ENCODE measurements around the gene PC. TPM values are rescaled to one million over a fixed set of nuclear protein-coding genes. Genes with fewer than 3 reads are reported as not detected.

The PC gene
- total RNA-seq, 1 experiment from 2014 or later = 39.1 TPM

- intact Hi-C loops (cut with micrococcal nuclease; ENCODE audit: unreplicated experiment) = no loop called here
- ChIA-PET CTCF (no interaction called here), POLR2A (ENCODE audit: low non-redundant PET) (no interaction called here)
- Histone ChIP-seq H3K27ac (ENCODE audit: low read depth, low read length, poor library complexity, severe bottlenecking) (no peak overlapping the region), H3K27me3 (replicated peaks; ENCODE audit: insufficient read depth, low read depth, low read length, poor library complexity) (no peaks in the 10 kb centered on the region), H3K9me3 (ENCODE audit: low read depth, low read length, poor library complexity, severe bottlenecking) (no peaks in the 10 kb centered on the region), H3K36me3 (ENCODE audit: insufficient read depth, low read length, poor library complexity, severe bottlenecking) (no peaks in the 10 kb centered on the region), H3K4me3 (ENCODE audit: low read depth, low read length, poor library complexity, severe bottlenecking) (no peak overlapping the region), H3K4me1 (ENCODE audit: insufficient read depth, low read length, poor library complexity, severe bottlenecking) (peaks cover 13% of the 10 kb centered on the region)
- no TSS peak for BruUV-seq (replicated peaks)
- TF ChIP-seq CTCF (conservative IDR thresholded peaks at IDR 0.05; ENCODE audit: low read depth, low read length) (no peak), EZH2 (IDR thresholded peaks at IDR 0.05; ENCODE audit: borderline replicate concordance, low read depth, low read length, poor library complexity, severe bottlenecking) (no peak)
- DNase-seq (ENCODE audit: low spot score) = no peak
Observed at GRCh38 chr11:66887526-66887925, 70.7 kb downstream of the PC start.

- POLR2A ChIA-PET (ENCODE audit: low non-redundant PET) = no interaction called here
- no peaks in the 10 kb centered on the region for H3K9me3 ChIP-seq (ENCODE audit: low read depth, low read length, poor library complexity, severe bottlenecking)
- DNase-seq (ENCODE audit: low spot score) = peak; percentile 79
- intact Hi-C loops (cut with micrococcal nuclease; ENCODE audit: unreplicated experiment) = no loop called here
- no peaks in the 10 kb centered on the region for H3K36me3 ChIP-seq (ENCODE audit: insufficient read depth, low read length, poor library complexity, severe bottlenecking)
- peaks cover 21% of the 10 kb centered on the region for H3K4me1 ChIP-seq (ENCODE audit: insufficient read depth, low read length, poor library complexity, severe bottlenecking)
- CTCF ChIA-PET = no interaction called here
- no peaks in the 10 kb centered on the region for H3K27me3 ChIP-seq (replicated peaks; ENCODE audit: insufficient read depth, low read depth, low read length, poor library complexity)
- TF ChIP-seq CTCF (conservative IDR thresholded peaks at IDR 0.05; ENCODE audit: low read depth, low read length) = no peak
- TF ChIP-seq EZH2 (IDR thresholded peaks at IDR 0.05; ENCODE audit: borderline replicate concordance, low read depth, low read length, poor library complexity, severe bottlenecking) = no peak
- BruUV-seq (replicated peaks) = no TSS peak
- H3K4me3 ChIP-seq (ENCODE audit: low read depth, low read length, poor library complexity, severe bottlenecking) = no peak overlapping the region
- H3K27ac ChIP-seq (ENCODE audit: low read depth, low read length, poor library complexity, severe bottlenecking) = no peak overlapping the region
Observed at GRCh38 chr11:66886671-66887221, 71.4 kb downstream of the PC start.

- no peak for TF ChIP-seq CTCF (conservative IDR thresholded peaks at IDR 0.05; ENCODE audit: low read depth, low read length)
- no peak for TF ChIP-seq EZH2 (IDR thresholded peaks at IDR 0.05; ENCODE audit: borderline replicate concordance, low read depth, low read length, poor library complexity, severe bottlenecking)
- POLR2A ChIA-PET (ENCODE audit: low non-redundant PET) = no interaction called here
- H3K27ac ChIP-seq (ENCODE audit: low read depth, low read length, poor library complexity, severe bottlenecking) = no peak overlapping the region
- intact Hi-C loops (cut with micrococcal nuclease; ENCODE audit: unreplicated experiment) = no loop called here
- H3K4me1 ChIP-seq (ENCODE audit: insufficient read depth, low read length, poor library complexity, severe bottlenecking) = peaks cover 23% of the 10 kb centered on the region
- no peaks in the 10 kb centered on the region for H3K36me3 ChIP-seq (ENCODE audit: insufficient read depth, low read length, poor library complexity, severe bottlenecking)
- no peak for DNase-seq (ENCODE audit: low spot score)
- CTCF ChIA-PET = interaction anchor here (0.9 kb wide), 1 partner anchor 9 kb away, joined by 4 read pairs; no protein-coding TSS in a partner anchor
- no peaks in the 10 kb centered on the region for H3K9me3 ChIP-seq (ENCODE audit: low read depth, low read length, poor library complexity, severe bottlenecking)
- H3K4me3 ChIP-seq (ENCODE audit: low read depth, low read length, poor library complexity, severe bottlenecking) = no peak overlapping the region
- BruUV-seq (replicated peaks) = no TSS peak
- H3K27me3 ChIP-seq (replicated peaks; ENCODE audit: insufficient read depth, low read depth, low read length, poor library complexity) = no peaks in the 10 kb centered on the region
Observed at GRCh38 chr11:66885950-66886440, 72.2 kb downstream of the PC start.

Measured in A673 (cell line).